OCI-LY1 (cell line): ENCODE data around the gene KIF21A.

Source experiments
- CTCF ChIP-seq: fragments of 200-600 bp; sonication (generic), shearing (Covaris generic); IDR thresholded peaks from 2 replicates; pipeline ENCODE4 v1.5.1; 2017; ENCODE audit warnings: mild to moderate bottlenecking, antibody characterized with exemption, low read length, moderate library complexity, mixed read lengths
- EZH2 ChIP-seq: fragments of 200-600 bp; sonication (generic), shearing (Covaris generic); IDR thresholded peaks from 2 replicates; pipeline ENCODE4 v1.8.0; 2017; ENCODE audit warnings: borderline replicate concordance, mixed run types, mild to moderate bottlenecking, antibody characterized with exemption, low read length, moderate library complexity, mixed read lengths

GRCh38 chr12:39464976-39465695 lies 22.2 kb upstream of the KIF21A start:
- TF ChIP-seq CTCF (no peak), EZH2 (no peak)
